H1 (cell line): Measurements from ENCODE around the gene TLNRD1. TPM values are rescaled to one million over a fixed set of nuclear protein-coding genes. Genes with fewer than 3 reads are reported as not detected.

ENCODE experiments used
- CTCF ChIA-PET: fragments of 300-600 bp; sonication (Branson Sonifier 250); formaldehyde crosslinking; loops from one replicate; lab custom pipeline; 2021; ENCODE audit not compliant: partially characterized antibody; lab: Charles Lee
- POLR2A ChIA-PET: fragments of 300-600 bp; sonication (Branson Sonifier 250); formaldehyde crosslinking; loops from one replicate; lab custom pipeline; 2021; ENCODE audit warnings: inconsistent platforms; ENCODE audit not compliant: partially characterized antibody; lab: Charles Lee
- DNase-seq, 2 experiments: peaks; one replicate each; pipeline versions ENCODE4 v3.0.0 to v3.0.0-alpha.2; 2010 to 2022; ENCODE audit warnings: low spot score in 2 of 2, low read depth in 1 of 2, mixed read lengths in 1 of 2
- FAIRE-seq: peaks from 2 replicates; lab custom pipeline; 2011; peaks lifted over from hg19 to GRCh38; lab: Jason Lieb, UNC
- H2AFZ ChIP-seq: 2 replicates; pipeline ENCODE4 v1.8.1; 2012; ENCODE audit warnings: low read length, inconsistent platforms
- H2AK5ac ChIP-seq: 2 replicates; pipeline ENCODE4 v1.6.1; 2013; ENCODE audit warnings: low read depth, low read length
- H2BK120ac ChIP-seq: replicated peaks from 2 replicates; pipeline ENCODE3; 2013; ENCODE audit warnings: low read depth, low read length, inconsistent platforms
- H2BK12ac ChIP-seq: 2 replicates; pipeline ENCODE4 v1.6.1; 2013; ENCODE audit warnings: low read depth, low read length
- H2BK15ac ChIP-seq: 2 replicates; pipeline ENCODE4 v1.6.1; 2013; ENCODE audit warnings: low read length
- H2BK20ac ChIP-seq: 2 replicates; pipeline ENCODE4 v1.6.1; 2013; ENCODE audit warnings: low read length
- H2BK5ac ChIP-seq: 2 replicates; pipeline ENCODE4 v1.6.1; 2013; ENCODE audit warnings: low read depth, low read length
- H3K14ac ChIP-seq: 2 replicates; pipeline ENCODE4 v1.6.1; 2013; ENCODE audit warnings: inconsistent platforms; ENCODE audit not compliant: insufficient read length
- H3K18ac ChIP-seq: 2 replicates; pipeline ENCODE4 v1.6.1; 2013; ENCODE audit warnings: low read length; ENCODE audit errors: extremely low read depth
- H3K23ac ChIP-seq: 2 replicates; pipeline ENCODE4 v1.6.1; 2013; ENCODE audit warnings: inconsistent platforms; ENCODE audit not compliant: insufficient read length
- H3K23me2 ChIP-seq: 2 replicates; pipeline ENCODE4 v1.6.1; 2013; ENCODE audit warnings: low read depth, low read length
- H3K27ac ChIP-seq: 2 replicates; pipeline ENCODE4 v1.6.1; 2011; ENCODE audit warnings: low read depth, low read length, inconsistent platforms
- H3K27me3 ChIP-seq, 4 experiments: replicated peaks in 1 of 4; 1 replicate in 1 of 4; 2 replicates in 3 of 4; pipeline versions ENCODE4 v1.6.1 to v1.8.1; 2011 to 2013; ENCODE audit warnings: low read length in 3 of 4, mild to moderate bottlenecking in 3 of 4, inconsistent platforms in 2 of 4, mixed read lengths in 2 of 4, moderate library complexity in 1 of 4; ENCODE audit not compliant: control insufficient read depth in 3 of 4, insufficient read depth in 3 of 4; ENCODE audit errors: extremely low read depth in 1 of 4
- H3K36me3 ChIP-seq, 4 experiments: 2 replicates each; pipeline versions ENCODE4 v1.6.1 to v1.8.1; 2011 to 2013; ENCODE audit warnings: mild to moderate bottlenecking in 4 of 4, low read length in 3 of 4, moderate library complexity in 2 of 4, control low read depth in 1 of 4, inconsistent platforms in 1 of 4; ENCODE audit not compliant: insufficient read depth in 4 of 4, control insufficient read depth in 2 of 4
- H3K4ac ChIP-seq: replicated peaks from 2 replicates; pipeline ENCODE3; 2013; ENCODE audit warnings: low read length, low read depth, mixed read lengths, inconsistent platforms; ENCODE audit not compliant: insufficient read length
- H3K4me1 ChIP-seq, 4 experiments: replicated peaks in 1 of 4; 1 replicate in 1 of 4; 2 replicates in 3 of 4; pipeline versions ENCODE4 v1.6.1 to v1.8.1; 2011 to 2013; ENCODE audit warnings: low read length in 3 of 4, inconsistent platforms in 2 of 4, mixed read lengths in 1 of 4; ENCODE audit not compliant: insufficient read depth in 4 of 4, control insufficient read depth in 3 of 4
- H3K4me2 ChIP-seq, 2 experiments: 2 replicates each; pipeline versions ENCODE4 v1.6.1 to v1.8.1; 2011 to 2013; ENCODE audit warnings: low read depth in 2 of 2, low read length in 2 of 2, control low read depth in 1 of 2, inconsistent platforms in 1 of 2, mild to moderate bottlenecking in 1 of 2; ENCODE audit not compliant: insufficient read depth in 1 of 2
- H3K4me3 ChIP-seq, 4 experiments: fragments of 200-600, 300-600 bp in 1 of 4; sonication (generic), shearing (Covaris generic), sonication (Bioruptor Twin) in 1 of 4; 2 replicates each; pipeline versions ENCODE4 v1.5.1 to v1.8.1; 2011 to 2016; ENCODE audit warnings: low read length in 4 of 4, low read depth in 3 of 4, control low read depth in 2 of 4, inconsistent platforms in 2 of 4, mild to moderate bottlenecking in 2 of 4, mixed read lengths in 1 of 4, moderate library complexity in 1 of 4; ENCODE audit not compliant: insufficient read depth in 2 of 4; ENCODE audit errors: extremely low read depth in 1 of 4
- H3K56ac ChIP-seq: replicated peaks from 2 replicates; pipeline ENCODE3; 2013; ENCODE audit warnings: low read depth, mild to moderate bottlenecking, mixed read lengths, low read length, inconsistent platforms; ENCODE audit not compliant: insufficient read length
- H3K79me1 ChIP-seq: 2 replicates; pipeline ENCODE4 v1.6.1; 2013; ENCODE audit warnings: low read depth, low read length, control low read depth
- H3K79me2 ChIP-seq, 2 experiments: 2 replicates each; pipeline versions ENCODE4 v1.6.1 to v1.8.1; 2012 to 2013; ENCODE audit warnings: low read length in 2 of 2, mild to moderate bottlenecking in 2 of 2, inconsistent platforms in 1 of 2; ENCODE audit not compliant: insufficient read depth in 2 of 2, control insufficient read depth in 1 of 2
- H3K9ac ChIP-seq, 4 experiments: replicated peaks in 1 of 4; 1 replicate in 1 of 4; 2 replicates in 3 of 4; pipeline versions ENCODE4 v1.6.1 to v1.8.1; 2011 to 2013; ENCODE audit warnings: low read depth in 3 of 4, low read length in 3 of 4, control low read depth in 2 of 4, mild to moderate bottlenecking in 2 of 4, moderate library complexity in 2 of 4, inconsistent platforms in 1 of 4; ENCODE audit errors: extremely low read depth in 1 of 4
- H3K9me3 ChIP-seq, 2 experiments: 2 replicates each; pipeline versions ENCODE4 v1.6.1 to v1.8.1; 2012 to 2013; ENCODE audit warnings: mild to moderate bottlenecking in 2 of 2, moderate library complexity in 2 of 2, control low read depth in 1 of 2, inconsistent platforms in 1 of 2, low read depth in 1 of 2, low read length in 1 of 2, mixed read lengths in 1 of 2; ENCODE audit not compliant: insufficient read depth in 2 of 2
- H4K20me1 ChIP-seq, 2 experiments: replicated peaks in 1 of 2; 2 replicates each; pipeline versions ENCODE3 to v1.8.1; 2011 to 2013; ENCODE audit warnings: inconsistent platforms in 2 of 2, low read length in 2 of 2, mild to moderate bottlenecking in 1 of 2; ENCODE audit not compliant: insufficient read depth in 2 of 2, control insufficient read depth in 1 of 2
- H4K5ac ChIP-seq: 2 replicates; pipeline ENCODE4 v1.6.1; 2013; ENCODE audit warnings: low read length, low read depth, mixed read lengths, inconsistent platforms; ENCODE audit not compliant: insufficient read length
- H4K8ac ChIP-seq: 2 replicates; pipeline ENCODE4 v1.8.0; 2013; ENCODE audit warnings: mild to moderate bottlenecking, moderate library complexity, low read length, inconsistent platforms; ENCODE audit not compliant: insufficient read depth; ENCODE audit errors: extremely low read depth
- H4K91ac ChIP-seq: replicated peaks from 2 replicates; pipeline ENCODE3; 2013; ENCODE audit warnings: low read length, mixed read lengths, inconsistent platforms; ENCODE audit not compliant: insufficient read length
- FOSL1 ChIP-seq: IDR thresholded peaks from 2 replicates; pipeline ENCODE4 v1.6.1; 2011; ENCODE audit warnings: mild to moderate bottlenecking, low read depth, low read length, moderate library complexity; ENCODE audit not compliant: insufficient read depth
- YY1 ChIP-seq: IDR thresholded peaks from 2 replicates; pipeline ENCODE4 v1.6.1; 2011; ENCODE audit warnings: low read depth, mild to moderate bottlenecking, low read length
- WGBS, 2 experiments: shearing (Covaris generic) in 1 of 2; methylation state at CpG; one replicate each; pipeline versions ENCODE4 v1.1.6 to v1.1.7; 2013 to 2015; ENCODE audit warnings: low lambda C conversion rate in 2 of 2, mixed read lengths in 2 of 2, inconsistent platforms in 1 of 2, low coverage in 1 of 2, missing lambda C conversion rate in 1 of 2; ENCODE audit not compliant: insufficient replicate concordance in 2 of 2, insufficient coverage in 1 of 2, insufficient read length in 1 of 2; ENCODE audit errors: extremely low coverage in 1 of 2, missing lambda C conversion rate in 1 of 2; 5-methylcytosine and 5-hydroxymethylcytosine counted together
- polyA plus RNA-seq, 7 experiments: library from polyadenylated mRNA; depleted of rRNA in 3 of 7; stranded (reverse) in 5 of 7; unstranded in 2 of 7; fragments of >200 nt in 5 of 7; fragments of 200-250 nt in 2 of 7; gene quantifications; 1 replicate in 5 of 7; 2 replicates in 1 of 7; 4 replicates in 1 of 7; pipeline versions ENCODE4 v1.2.1 to v1.2.3, GENCODE V29; 2011 to 2013; ENCODE audit warnings: missing spikeins in 2 of 7, mixed read lengths in 2 of 7
- total RNA-seq: library from RNA; stranded (reverse); fragmentation: NEBNext Ultra II Directional; extraction: Animal tissue kit (Norgen Biotek cat#: 25700); gene quantifications from 2 replicates; pipeline ENCODE4 v1.2.1, GENCODE V29; 2021

TLNRD1 gene
- total and polyA plus RNA-seq, 2 of the 8 experiments (the other 6 are each of a cell fraction or from before 2014, with no cell fraction given) = 12.2 to 20.5 TPM

DNA sequence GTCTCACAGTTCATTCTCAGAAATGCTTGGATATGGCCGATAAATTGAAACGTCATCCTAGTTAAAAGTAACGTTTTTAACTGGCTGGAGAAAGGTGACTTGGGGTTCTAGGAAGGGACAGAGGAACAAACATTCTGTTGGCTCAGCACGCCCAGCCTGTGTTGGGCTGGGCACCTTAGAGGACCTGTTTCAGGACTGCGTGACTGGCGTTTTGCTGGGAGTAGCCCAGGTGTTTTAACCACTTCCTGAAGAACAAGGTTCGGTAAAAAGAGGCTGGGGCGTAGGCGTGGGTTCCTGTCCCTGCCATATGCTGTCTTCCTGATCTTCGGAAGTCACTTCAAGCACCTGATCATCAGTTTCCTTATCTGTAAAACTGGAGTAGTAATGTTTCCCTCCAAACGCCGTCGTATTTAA lies 1.1 kb upstream of the TLNRD1 start:
- Histone ChIP-seq H3K23me2 (peaks cover 17% of the 10 kb centered on the region; the same call in 1 of the 2 replicates), H3K23ac (no peak overlapping the region), H3K9me3 (no peaks in the 10 kb centered on the region; a peak in 1 of 4 replicates), H3K36me3 (no peaks in the 10 kb centered on the region; a peak in 1 of 8 replicates), H2BK12ac (no peak overlapping the region), H3K9ac (no peak overlapping the region), H3K14ac (no peak overlapping the region), H2BK20ac (no peak overlapping the region), H4K91ac (no peak overlapping the region), H2BK120ac (no peak overlapping the region), H3K4ac (no peak overlapping the region), H3K79me2 (no peaks in the 10 kb centered on the region), H3K18ac (no peak overlapping the region), H2AFZ (no peak overlapping the region), H3K4me1 (peaks cover 0 to 8% (median 5%) of the 10 kb centered on the region in 4 experiments; a peak in 4 of 7 replicates), H3K56ac (no peak overlapping the region), H3K79me1 (peaks cover 2% of the 10 kb centered on the region; the same call in 1 of the 2 replicates), H3K4me2 (peak overlapping the region; percentile 76 to 80; a peak in 3 of 4 replicates), H2AK5ac (no peak overlapping the region), H4K5ac (no peak overlapping the region), H4K20me1 (peaks cover 2 to 8% of the 10 kb centered on the region in 2 experiments), H3K27me3 (peaks cover 0 to 12% (median 9%) of the 10 kb centered on the region in 4 experiments; a peak in 5 of 7 replicates), H3K4me3 (peak overlapping the region in 2 of 4 experiments; percentile 70 to 90; a peak in 5 of 8 replicates), H2BK5ac (no peak overlapping the region), H2BK15ac (no peak overlapping the region), H4K8ac (no peak overlapping the region), H3K27ac (no peak overlapping the region)
- ChIA-PET CTCF (interaction anchor here (0.9 kb wide), 1 partner anchor 118 kb away, joined by 4 read pairs; no protein-coding TSS in a partner anchor), POLR2A (interaction anchor here (1.9 kb wide), 1 partner anchor 11 kb away, joined by 7 read pairs; no protein-coding TSS in a partner anchor)
- WGBS, 2 experiments = 78% methylated on average over 13 of the region's 13 CpGs; no CpG with 5 or more reads in 1 of the 2 experiments
- no peak for DNase-seq
- FAIRE-seq = no peak
- no peak for TF ChIP-seq YY1
- no peak for TF ChIP-seq FOSL1
